ENCODE measurements around the gene NECAB2. TPM values are rescaled to one million over a fixed set of nuclear protein-coding genes. Genes with fewer than 3 reads are reported as not detected.

The NECAB2 gene
- total RNA-seq, 1 donor from 2014 or later: 4.6 TPM

DNA sequence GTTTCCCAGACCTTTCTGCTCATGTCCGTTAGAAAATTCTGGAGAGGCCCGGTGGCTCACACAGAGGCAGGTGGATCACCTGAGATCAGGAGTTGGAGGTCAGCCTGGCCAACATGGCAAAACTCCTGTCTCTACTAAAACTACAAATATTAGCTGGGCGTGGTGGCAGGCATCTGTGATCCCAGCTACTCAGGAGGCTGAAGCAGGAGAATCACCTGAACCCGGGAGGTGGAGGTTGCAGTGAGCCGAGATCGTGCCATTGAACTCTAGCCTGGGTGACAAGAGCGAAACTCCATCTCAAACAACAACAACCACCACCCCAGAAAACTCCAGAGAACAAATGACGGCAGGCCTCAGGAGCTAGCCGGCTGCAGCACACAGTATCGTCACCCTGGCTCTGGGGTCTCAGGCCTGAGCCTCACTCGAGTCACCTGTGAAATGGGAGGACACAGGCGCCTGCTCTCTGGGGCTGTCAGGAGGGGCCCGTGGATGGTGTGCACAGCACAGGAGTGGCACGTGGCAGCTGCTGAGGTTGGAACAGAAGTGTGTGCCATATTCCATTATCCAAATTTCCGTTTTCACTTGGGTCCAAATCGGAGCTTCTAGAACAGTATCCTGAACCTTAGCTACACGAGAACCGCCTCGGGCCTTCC lies 77.9 kb downstream of the NECAB2 start:
- Mint-ChIP-seq H3K4me3 (ENCODE audit: low read depth) (no peak overlapping the region), H3K27ac (no peak overlapping the region), H3K4me1 (ENCODE audit: low read depth) (peaks cover 17% of the 10 kb centered on the region), H3K9me3 (ENCODE audit: low read depth) (no peaks in the 10 kb centered on the region), H3K27me3 (peaks cover 33% of the 10 kb centered on the region), H3K36me3 (ENCODE audit: insufficient read depth) (peaks cover 7% of the 10 kb centered on the region)
- TF ChIP-seq, protein P1, sequence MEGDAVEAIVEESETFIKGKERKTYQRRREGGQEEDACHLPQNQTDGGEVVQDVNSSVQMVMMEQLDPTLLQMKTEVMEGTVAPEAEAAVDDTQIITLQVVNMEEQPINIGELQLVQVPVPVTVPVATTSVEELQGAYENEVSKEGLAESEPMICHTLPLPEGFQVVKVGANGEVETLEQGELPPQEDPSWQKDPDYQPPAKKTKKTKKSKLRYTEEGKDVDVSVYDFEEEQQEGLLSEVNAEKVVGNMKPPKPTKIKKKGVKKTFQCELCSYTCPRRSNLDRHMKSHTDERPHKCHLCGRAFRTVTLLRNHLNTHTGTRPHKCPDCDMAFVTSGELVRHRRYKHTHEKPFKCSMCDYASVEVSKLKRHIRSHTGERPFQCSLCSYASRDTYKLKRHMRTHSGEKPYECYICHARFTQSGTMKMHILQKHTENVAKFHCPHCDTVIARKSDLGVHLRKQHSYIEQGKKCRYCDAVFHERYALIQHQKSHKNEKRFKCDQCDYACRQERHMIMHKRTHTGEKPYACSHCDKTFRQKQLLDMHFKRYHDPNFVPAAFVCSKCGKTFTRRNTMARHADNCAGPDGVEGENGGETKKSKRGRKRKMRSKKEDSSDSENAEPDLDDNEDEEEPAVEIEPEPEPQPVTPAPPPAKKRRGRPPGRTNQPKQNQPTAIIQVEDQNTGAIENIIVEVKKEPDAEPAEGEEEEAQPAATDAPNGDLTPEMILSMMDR (IDR thresholded peaks at IDR 0.05; ENCODE audit: unreplicated experiment): no peak
- DNase-seq (ENCODE audit: low spot score, unreplicated experiment): no peak

DNA sequence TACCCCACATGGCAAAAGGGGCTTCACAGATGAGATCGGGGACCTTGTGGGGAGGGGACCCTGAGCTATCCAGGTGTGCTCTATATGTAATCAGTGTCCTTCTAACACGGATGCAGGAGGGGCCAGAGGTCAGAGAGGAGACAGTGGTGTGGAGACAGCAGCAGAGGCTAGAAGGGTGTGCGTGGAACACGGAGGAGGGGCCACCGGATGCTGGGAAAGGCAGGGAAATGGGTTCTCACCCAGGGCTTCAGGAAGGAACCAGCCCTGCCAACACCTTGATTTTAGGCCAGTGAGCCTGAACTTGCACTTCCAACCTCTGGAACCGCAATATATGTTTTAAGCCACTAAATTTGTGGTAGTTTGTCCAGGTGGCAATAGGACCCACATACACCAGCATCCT lies 79.2 kb downstream of the NECAB2 start:
- H3K4me3 Mint-ChIP-seq (ENCODE audit: low read depth): no peak overlapping the region
- H3K4me1 Mint-ChIP-seq (ENCODE audit: low read depth): peaks cover 17% of the 10 kb centered on the region
- H3K27ac Mint-ChIP-seq: no peak overlapping the region
- peaks cover 29% of the 10 kb centered on the region for H3K27me3 Mint-ChIP-seq
- no peaks in the 10 kb centered on the region for H3K9me3 Mint-ChIP-seq (ENCODE audit: low read depth)
- peaks cover 7% of the 10 kb centered on the region for H3K36me3 Mint-ChIP-seq (ENCODE audit: insufficient read depth)
- DNase-seq (ENCODE audit: low spot score, unreplicated experiment): no peak
- TF ChIP-seq, protein P1 (IDR thresholded peaks at IDR 0.05; ENCODE audit: unreplicated experiment): no peak

DNA sequence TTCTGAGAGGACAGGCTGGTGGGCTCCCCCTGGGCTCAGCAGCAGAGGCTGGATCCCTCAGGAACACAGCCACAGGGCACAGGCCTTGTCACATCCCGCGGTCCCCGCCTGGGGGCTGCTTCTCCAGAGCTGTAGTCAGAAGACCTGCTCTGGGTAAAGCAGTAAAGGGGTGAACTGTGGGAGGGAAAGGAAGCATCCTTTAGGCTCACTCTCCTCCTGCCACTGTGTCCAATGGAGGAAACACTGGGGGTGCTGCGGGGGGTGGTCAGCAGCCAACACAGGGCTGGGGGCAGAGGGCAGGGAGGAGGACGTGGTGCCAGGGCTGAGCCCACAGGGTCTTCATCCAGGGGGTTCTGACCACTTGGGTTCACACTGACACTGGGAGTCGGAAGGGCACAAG lies 79.6 kb downstream of the NECAB2 start:
- TF ChIP-seq, protein P1 (IDR thresholded peaks at IDR 0.05; ENCODE audit: unreplicated experiment): no peak
- Mint-ChIP-seq H3K36me3 (ENCODE audit: insufficient read depth) (peaks cover 8% of the 10 kb centered on the region), H3K9me3 (ENCODE audit: low read depth) (no peaks in the 10 kb centered on the region), H3K27ac (no peak overlapping the region), H3K4me3 (ENCODE audit: low read depth) (no peak overlapping the region), H3K27me3 (peaks cover 26% of the 10 kb centered on the region), H3K4me1 (ENCODE audit: low read depth) (peaks cover 16% of the 10 kb centered on the region)
- DNase-seq (ENCODE audit: low spot score, unreplicated experiment): no peak

DNA sequence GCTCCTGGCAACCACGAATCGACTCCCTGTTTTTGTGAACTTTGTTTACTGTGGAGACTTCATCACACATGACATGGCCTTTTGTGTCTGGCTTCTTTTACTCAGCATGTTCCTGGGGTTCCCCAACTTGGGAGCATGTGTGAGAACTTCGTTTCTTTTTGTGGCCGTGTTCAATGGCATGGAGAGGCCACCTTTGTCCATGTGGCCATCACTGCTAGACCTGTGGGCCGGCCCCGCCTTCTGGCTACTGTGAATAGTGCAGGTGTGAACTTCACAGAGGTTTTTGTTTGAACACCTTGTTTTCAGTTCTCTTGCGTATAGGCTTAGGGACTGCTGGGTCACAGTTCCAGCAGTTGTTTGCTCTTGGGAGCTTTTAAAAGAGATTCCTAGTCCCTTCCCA lies 80.2 kb downstream of the NECAB2 start:
- H3K9me3 Mint-ChIP-seq (ENCODE audit: low read depth): no peaks in the 10 kb centered on the region
- H3K27me3 Mint-ChIP-seq: peaks cover 21% of the 10 kb centered on the region
- H3K4me1 Mint-ChIP-seq (ENCODE audit: low read depth): peaks cover 12% of the 10 kb centered on the region
- peak; percentile 32 for DNase-seq (ENCODE audit: low spot score, unreplicated experiment)
- H3K4me3 Mint-ChIP-seq (ENCODE audit: low read depth): no peak overlapping the region
- H3K27ac Mint-ChIP-seq: peak overlapping the region; percentile 55
- TF ChIP-seq, protein P1 (IDR thresholded peaks at IDR 0.05; ENCODE audit: unreplicated experiment): peak; percentile 56
- peaks cover 15% of the 10 kb centered on the region for H3K36me3 Mint-ChIP-seq (ENCODE audit: insufficient read depth)

DNA sequence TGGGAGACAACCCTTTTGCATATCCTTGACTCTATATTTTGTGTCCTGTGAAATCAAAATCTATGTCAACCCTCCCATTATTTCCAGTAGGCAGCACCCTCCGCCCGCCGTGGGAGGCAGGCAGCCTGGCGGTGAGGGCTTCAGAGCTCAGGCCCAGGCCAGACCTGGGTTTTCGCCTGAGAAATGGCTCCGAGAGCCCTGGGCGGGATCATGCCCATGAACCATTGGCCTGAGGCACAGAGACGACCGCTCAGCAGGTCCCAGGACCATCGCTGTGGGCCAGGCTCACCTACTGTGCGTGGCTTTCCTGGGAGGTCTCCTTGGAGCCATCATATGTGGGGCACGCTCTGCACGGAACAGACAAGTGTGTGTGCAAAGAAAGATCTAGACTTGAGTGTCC lies 80.8 kb downstream of the NECAB2 start:
- no peak overlapping the region for H3K4me3 Mint-ChIP-seq (ENCODE audit: low read depth)
- TF ChIP-seq, protein P1 (IDR thresholded peaks at IDR 0.05; ENCODE audit: unreplicated experiment): no peak
- H3K4me1 Mint-ChIP-seq (ENCODE audit: low read depth): peaks cover 7% of the 10 kb centered on the region
- H3K27ac Mint-ChIP-seq: peak overlapping the region; percentile 64
- DNase-seq (ENCODE audit: low spot score, unreplicated experiment): no peak
- H3K27me3 Mint-ChIP-seq: peaks cover 15% of the 10 kb centered on the region
- no peaks in the 10 kb centered on the region for H3K9me3 Mint-ChIP-seq (ENCODE audit: low read depth)
- peaks cover 16% of the 10 kb centered on the region for H3K36me3 Mint-ChIP-seq (ENCODE audit: insufficient read depth)

Data from progenitor cell of endocrine pancreas (in vitro differentiated cells).